Prostate gland (tissue), 2 donors: ENCODE results near the gene LCA5. TPM values are rescaled to one million over a fixed set of nuclear protein-coding genes. Genes with fewer than 3 reads are reported as not detected.

ENCODE experiments used
- DNase-seq: peaks from one replicate; pipeline ENCODE4 v3.0.0-alpha.2; 2019; ENCODE audit warnings: low spot score
- H3K27ac ChIP-seq, 2 donors: fragments of 200-600 bp; sonication (generic); 2 replicates each; pipeline ENCODE4 v1.5.1; 2017 to 2019
- H3K27me3 ChIP-seq: fragments of 200-600 bp; sonication (generic); replicated peaks from 2 replicates; pipeline ENCODE4 v1.5.1; 2019; ENCODE audit not compliant: insufficient read depth
- H3K36me3 ChIP-seq, 2 donors: fragments of 200-600 bp; sonication (generic); 1 replicate in 1 of 2; 2 replicates in 1 of 2; pipeline versions ENCODE4 v1.5.1 to v1.8.1; 2017 to 2019
- H3K4me1 ChIP-seq: fragments of 200-600 bp; sonication (generic); replicated peaks from 2 replicates; pipeline ENCODE4 v1.5.1; 2019
- H3K4me3 ChIP-seq, 2 donors: fragments of 200-600 bp; sonication (generic); 2 replicates each; pipeline ENCODE4 v1.5.1; 2017 to 2019
- H3K9me3 ChIP-seq: fragments of 200-600 bp; sonication (generic); 2 replicates; pipeline ENCODE4 v1.5.1; 2017
- POLR2A ChIP-seq: fragments of 450-650 bp; IDR thresholded peaks from one replicate; pipeline ENCODE4 v1.6.1; 2016; ENCODE audit warnings: antibody characterized with exemption, mild to moderate bottlenecking
- POLR2AphosphoS5 ChIP-seq: sonication (generic); formaldehyde crosslinking; IDR thresholded peaks from one replicate; pipeline ENCODE4 v1.6.1; 2017; ENCODE audit warnings: antibody characterized with exemption
- WGBS: methylation state at CpG from one replicate; pipeline ENCODE4 v1.1.5; 2018; 5-methylcytosine and 5-hydroxymethylcytosine counted together
- intact Hi-C: fragments of 100-400 bp; cut with DNase I; formaldehyde crosslinking; loops from one replicate; pipeline ENCODE4 v1.14.2; 2022
- total RNA-seq, 2 donors: library from RNA; depleted of rRNA; stranded (reverse); fragments of >200 nt; gene quantifications; one replicate each; pipeline ENCODE4 v1.1.0, GENCODE V29; 2016
- TF ChIP-seq, protein P1 (sequence below), 4 experiments: fragments of 200-600 bp in 2 of 4; fragments of 450-650 bp in 2 of 4; sonication (generic) in 2 of 4; IDR thresholded peaks; 1 replicate in 3 of 4; 2 replicates in 1 of 4; pipeline ENCODE4 v1.5.1; 2016 to 2019; ENCODE audit warnings: antibody characterized with exemption in 4 of 4, mild to moderate bottlenecking in 2 of 4, moderate library complexity in 2 of 4

The LCA5 gene
- total RNA-seq, 2 donors from 2014 or later, result 4.9 to 11.2 TPM

DNA sequence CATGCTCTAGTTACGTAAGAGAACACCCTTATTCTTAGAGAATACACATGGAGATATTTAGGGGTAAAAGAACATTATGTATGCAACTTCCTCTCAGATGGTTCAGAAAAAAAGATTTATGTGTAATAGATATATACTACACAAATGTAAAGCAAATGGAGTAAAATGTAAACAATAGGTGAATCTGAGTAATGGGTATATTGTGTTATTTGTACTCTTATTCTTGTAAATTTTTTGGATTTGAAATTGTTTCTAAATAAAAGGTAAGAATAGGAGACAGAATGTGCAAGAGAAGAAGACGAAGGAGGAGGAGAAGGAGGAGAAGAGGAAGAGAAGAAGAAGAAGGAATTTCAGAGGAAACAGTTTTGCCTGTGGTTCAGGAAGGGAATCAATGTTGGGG lies 22.5 kb upstream of the LCA5 start:
- intact Hi-C loops, result no loop called here
- no peak overlapping the region for H3K4me3 ChIP-seq

DNA sequence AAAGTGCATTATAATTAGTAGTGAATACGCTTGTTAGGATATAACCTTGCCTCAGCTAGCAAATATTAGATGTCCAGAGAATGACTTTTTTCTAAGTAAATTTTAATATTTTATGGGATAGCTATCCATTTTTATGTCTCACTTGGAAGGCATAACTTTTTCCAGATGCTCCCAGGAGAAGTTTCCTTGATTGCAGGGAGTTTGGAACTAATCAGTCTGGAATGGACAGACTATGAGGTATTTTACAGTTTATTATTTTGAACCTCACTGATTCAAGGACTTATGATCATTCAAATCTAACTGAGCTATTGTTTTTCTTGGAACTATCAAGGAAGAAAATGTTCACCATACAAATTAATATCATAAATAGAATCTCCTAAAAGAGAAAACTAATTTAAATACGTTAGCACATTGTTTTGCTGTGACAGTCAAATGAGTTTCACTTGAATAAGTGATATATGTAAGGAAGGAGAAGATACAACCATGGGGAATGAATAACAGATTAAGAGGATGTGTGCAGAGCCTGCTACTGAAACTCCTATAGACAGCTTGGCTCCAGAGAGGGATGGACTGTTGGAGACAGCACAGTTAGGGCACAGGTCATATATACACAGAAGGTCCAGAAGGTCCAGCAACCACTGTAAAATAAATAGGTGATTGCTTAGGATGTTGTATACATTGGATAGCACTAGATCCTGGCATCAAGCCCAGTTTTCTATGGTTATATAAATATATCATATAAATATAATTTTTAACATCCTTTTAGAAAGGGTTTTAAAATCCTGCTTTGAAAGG lies 20.6 kb upstream of the LCA5 start:
- Histone ChIP-seq H3K4me1 (no peaks in the 10 kb centered on the region), H3K27ac (no peak overlapping the region), H3K9me3 (no peaks in the 10 kb centered on the region), H3K4me3 (no peak overlapping the region), H3K36me3 (no peaks in the 10 kb centered on the region), H3K27me3 (no peaks in the 10 kb centered on the region)
- WGBS, result 79% methylated on average over 2 of the region's 2 CpGs
- no peak for TF ChIP-seq POLR2AphosphoS5
- TF ChIP-seq POLR2A, result no peak
- TF ChIP-seq, protein P1, sequence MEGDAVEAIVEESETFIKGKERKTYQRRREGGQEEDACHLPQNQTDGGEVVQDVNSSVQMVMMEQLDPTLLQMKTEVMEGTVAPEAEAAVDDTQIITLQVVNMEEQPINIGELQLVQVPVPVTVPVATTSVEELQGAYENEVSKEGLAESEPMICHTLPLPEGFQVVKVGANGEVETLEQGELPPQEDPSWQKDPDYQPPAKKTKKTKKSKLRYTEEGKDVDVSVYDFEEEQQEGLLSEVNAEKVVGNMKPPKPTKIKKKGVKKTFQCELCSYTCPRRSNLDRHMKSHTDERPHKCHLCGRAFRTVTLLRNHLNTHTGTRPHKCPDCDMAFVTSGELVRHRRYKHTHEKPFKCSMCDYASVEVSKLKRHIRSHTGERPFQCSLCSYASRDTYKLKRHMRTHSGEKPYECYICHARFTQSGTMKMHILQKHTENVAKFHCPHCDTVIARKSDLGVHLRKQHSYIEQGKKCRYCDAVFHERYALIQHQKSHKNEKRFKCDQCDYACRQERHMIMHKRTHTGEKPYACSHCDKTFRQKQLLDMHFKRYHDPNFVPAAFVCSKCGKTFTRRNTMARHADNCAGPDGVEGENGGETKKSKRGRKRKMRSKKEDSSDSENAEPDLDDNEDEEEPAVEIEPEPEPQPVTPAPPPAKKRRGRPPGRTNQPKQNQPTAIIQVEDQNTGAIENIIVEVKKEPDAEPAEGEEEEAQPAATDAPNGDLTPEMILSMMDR (IDR thresholded peaks at IDR 0.05), result no peak
- DNase-seq, result no peak
- intact Hi-C loops, result no loop called here

More for the DNA sequence above, 22.5 kb upstream of the LCA5 start:
- Histone ChIP-seq H3K9me3 (no peaks in the 10 kb centered on the region), H3K27me3 (no peaks in the 10 kb centered on the region), H3K27ac (no peak overlapping the region), H3K36me3 (no peaks in the 10 kb centered on the region), H3K4me1 (no peaks in the 10 kb centered on the region)
- DNase-seq, result no peak
- no peak for TF ChIP-seq POLR2A
- TF ChIP-seq POLR2AphosphoS5, result no peak
- TF ChIP-seq, protein P1 (IDR thresholded peaks at IDR 0.05), result no peak
- WGBS, result 95% methylated on average over 2 of the region's 2 CpGs

- H3K4me1 ChIP-seq, result no peaks in the 10 kb centered on the region
- no peaks in the 10 kb centered on the region for H3K36me3 ChIP-seq
- H3K27me3 ChIP-seq, result no peaks in the 10 kb centered on the region
- no peak overlapping the region for H3K27ac ChIP-seq
- H3K9me3 ChIP-seq, result no peaks in the 10 kb centered on the region
- intact Hi-C loops, result no loop called here
- TF ChIP-seq POLR2AphosphoS5 (no peak), POLR2A (no peak)
- TF ChIP-seq, protein P1 (IDR thresholded peaks at IDR 0.05), result no peak
- no peak overlapping the region for H3K4me3 ChIP-seq
- no peak for DNase-seq
These were observed 17.1 kb upstream of the LCA5 start for GRCh38 chr6:79554305-79554704.

- 81% methylated on average over 2 of the region's 2 CpGs for WGBS
- no peak overlapping the region for H3K4me3 ChIP-seq
- no peak for TF ChIP-seq POLR2AphosphoS5
- intact Hi-C loops, result no loop called here
- H3K36me3 ChIP-seq, result no peaks in the 10 kb centered on the region
- no peaks in the 10 kb centered on the region for H3K9me3 ChIP-seq
- H3K4me1 ChIP-seq, result no peaks in the 10 kb centered on the region
- no peak overlapping the region for H3K27ac ChIP-seq
- no peaks in the 10 kb centered on the region for H3K27me3 ChIP-seq
- DNase-seq, result no peak
These were observed 14.2 kb upstream of the LCA5 start for GRCh38 chr6:79551401-79551800.

GRCh38 chr6:79548304-79548703 lies 11.1 kb upstream of the LCA5 start:
- Histone ChIP-seq H3K27ac (peak overlapping the region in 1 of 2 donors; percentile 71), H3K4me1 (no peaks in the 10 kb centered on the region), H3K9me3 (no peaks in the 10 kb centered on the region), H3K36me3 (no peaks in the 10 kb centered on the region), H3K4me3 (no peak overlapping the region), H3K27me3 (no peaks in the 10 kb centered on the region)
- whole genome bisulfite sequencing, result 26% methylated on average over 5 of the region's 5 CpGs
- peak; percentile 27 for DNase-seq
- intact Hi-C loops, result no loop called here
- no peak for TF ChIP-seq POLR2A
- TF ChIP-seq, protein P1 (IDR thresholded peaks at IDR 0.05), result no peak
- TF ChIP-seq POLR2AphosphoS5, result peak; percentile 67
